ENCODE measurements around the gene GPR39. TPM values are rescaled to one million over a fixed set of nuclear protein-coding genes. Genes with fewer than 3 reads are reported as not detected.

The GPR39 gene
- total and polyA plus RNA-seq, 8 donors, result 3.9 to 24.4 (median 4.6) TPM

GRCh38 chr2:132620115-132620514 lies 203.5 kb downstream of the GPR39 start:
- Histone ChIP-seq H3K4me3 (no peak overlapping the region), H3K9me3 (no peaks in the 10 kb centered on the region), H3K4me1 (no peaks in the 10 kb centered on the region), H3K36me3 (no peaks in the 10 kb centered on the region), H3K27ac (no peak overlapping the region), H3K27me3 (no peaks in the 10 kb centered on the region)
- intact Hi-C loops (cut with DNase I), result no loop called here
- ATAC-seq, result no peak
- TF ChIP-seq, protein P1, sequence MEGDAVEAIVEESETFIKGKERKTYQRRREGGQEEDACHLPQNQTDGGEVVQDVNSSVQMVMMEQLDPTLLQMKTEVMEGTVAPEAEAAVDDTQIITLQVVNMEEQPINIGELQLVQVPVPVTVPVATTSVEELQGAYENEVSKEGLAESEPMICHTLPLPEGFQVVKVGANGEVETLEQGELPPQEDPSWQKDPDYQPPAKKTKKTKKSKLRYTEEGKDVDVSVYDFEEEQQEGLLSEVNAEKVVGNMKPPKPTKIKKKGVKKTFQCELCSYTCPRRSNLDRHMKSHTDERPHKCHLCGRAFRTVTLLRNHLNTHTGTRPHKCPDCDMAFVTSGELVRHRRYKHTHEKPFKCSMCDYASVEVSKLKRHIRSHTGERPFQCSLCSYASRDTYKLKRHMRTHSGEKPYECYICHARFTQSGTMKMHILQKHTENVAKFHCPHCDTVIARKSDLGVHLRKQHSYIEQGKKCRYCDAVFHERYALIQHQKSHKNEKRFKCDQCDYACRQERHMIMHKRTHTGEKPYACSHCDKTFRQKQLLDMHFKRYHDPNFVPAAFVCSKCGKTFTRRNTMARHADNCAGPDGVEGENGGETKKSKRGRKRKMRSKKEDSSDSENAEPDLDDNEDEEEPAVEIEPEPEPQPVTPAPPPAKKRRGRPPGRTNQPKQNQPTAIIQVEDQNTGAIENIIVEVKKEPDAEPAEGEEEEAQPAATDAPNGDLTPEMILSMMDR (IDR thresholded peaks at IDR 0.05), result no peak
- DNase-seq, result no peak

DNA sequence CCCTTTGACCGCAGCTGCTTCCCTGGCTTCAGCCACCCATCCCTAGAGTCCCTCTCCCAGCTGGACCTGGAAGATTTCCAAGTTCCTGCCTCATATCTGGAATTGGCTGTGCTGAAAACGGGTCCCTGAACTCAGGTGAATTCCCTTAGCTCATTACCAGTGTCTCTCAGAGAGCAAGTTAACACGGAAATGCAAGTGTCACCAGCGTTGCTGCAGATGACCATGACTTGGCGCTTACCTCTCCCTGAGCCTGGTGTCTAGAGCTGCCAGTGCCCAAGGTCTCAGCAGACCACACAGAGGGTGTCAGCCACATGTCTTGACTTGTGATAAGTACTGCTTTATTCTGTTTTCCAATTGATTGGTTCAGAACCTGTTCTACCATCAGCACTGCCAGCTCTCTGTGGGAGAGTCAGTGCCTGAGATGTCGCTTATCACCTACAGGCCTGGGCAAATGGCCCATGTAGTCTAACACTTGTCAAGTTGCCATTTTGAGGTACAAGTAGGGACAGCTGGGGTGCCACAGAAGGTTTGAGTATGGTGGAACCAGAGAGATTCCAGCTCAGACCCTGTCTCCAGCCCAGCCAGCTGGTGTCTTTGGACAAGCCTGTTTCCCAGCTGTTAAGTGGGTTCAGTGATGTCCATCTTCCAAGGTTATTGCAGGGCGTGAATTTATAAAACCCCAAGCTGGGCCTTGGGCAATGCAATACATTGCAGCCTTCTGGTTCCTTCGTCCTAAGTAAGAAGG lies 204.7 kb downstream of the GPR39 start:
- Histone ChIP-seq H3K27ac (no peak overlapping the region), H3K9me3 (no peaks in the 10 kb centered on the region), H3K4me3 (no peak overlapping the region), H3K4me1 (no peaks in the 10 kb centered on the region), H3K36me3 (no peaks in the 10 kb centered on the region), H3K27me3 (no peaks in the 10 kb centered on the region)
- DNase-seq, result no peak
- intact Hi-C loops (cut with DNase I), result no loop called here
- no peak for ATAC-seq
- TF ChIP-seq, protein P1 (IDR thresholded peaks at IDR 0.05), result no peak

- no peak for DNase-seq
Measured at GRCh38 chr2:132623096-132623839, 206.7 kb downstream of the GPR39 start.

GRCh38 chr2:132627536-132627935 lies 210.9 kb downstream of the GPR39 start:
- H3K4me1 ChIP-seq, result no peaks in the 10 kb centered on the region
- no peaks in the 10 kb centered on the region for H3K36me3 ChIP-seq
- DNase-seq (no peak), ATAC-seq (no peak)
- H3K4me3 ChIP-seq, result no peak overlapping the region
- H3K9me3 ChIP-seq, result no peaks in the 10 kb centered on the region
- H3K27me3 ChIP-seq, result no peaks in the 10 kb centered on the region
- intact Hi-C loops (cut with DNase I), result no loop called here
- TF ChIP-seq, protein P1 (IDR thresholded peaks at IDR 0.05), result no peak
- no peak overlapping the region for H3K27ac ChIP-seq

More at GRCh38 chr2:132623096-132623839, 206.7 kb downstream of the GPR39 start:
- Histone ChIP-seq H3K27me3 (no peaks in the 10 kb centered on the region), H3K36me3 (no peaks in the 10 kb centered on the region), H3K27ac (no peak overlapping the region), H3K4me1 (no peaks in the 10 kb centered on the region), H3K4me3 (no peak overlapping the region), H3K9me3 (no peaks in the 10 kb centered on the region)
- intact Hi-C loops (cut with DNase I), result no loop called here
- peak; percentile 58 for ATAC-seq
- TF ChIP-seq, protein P1 (IDR thresholded peaks at IDR 0.05), result no peak

GRCh38 chr2:132632000-132632649 lies 215.5 kb downstream of the GPR39 start:
- H3K36me3 ChIP-seq, result no peaks in the 10 kb centered on the region
- no peaks in the 10 kb centered on the region for H3K4me1 ChIP-seq
- intact Hi-C loops (cut with DNase I), result no loop called here
- no peaks in the 10 kb centered on the region for H3K27me3 ChIP-seq
- no peaks in the 10 kb centered on the region for H3K9me3 ChIP-seq
- TF ChIP-seq, protein P1 (IDR thresholded peaks at IDR 0.05), result no peak
- ATAC-seq (no peak), DNase-seq (no peak)
- no peak overlapping the region for H3K27ac ChIP-seq
- H3K4me3 ChIP-seq, result no peak overlapping the region

Measured in left lung (tissue), 10 donors.